Astrocyte (in vitro differentiated cells and primary cell): ENCODE data around the gene GSK3B.

ENCODE experiments used
- EZH2 ChIP-seq: IDR thresholded peaks from 2 replicates; pipeline ENCODE4 v1.6.1; 2012; ENCODE audit warnings: mild to moderate bottlenecking, low read length, inconsistent platforms; ENCODE audit not compliant: insufficient read depth
- TF ChIP-seq, protein P1 (sequence below): IDR thresholded peaks from 2 replicates; pipeline ENCODE4 v1.5.1; 2011; ENCODE audit warnings: low read depth, mild to moderate bottlenecking, inconsistent platforms, low read length, moderate library complexity; ENCODE audit not compliant: insufficient read depth

DNA sequence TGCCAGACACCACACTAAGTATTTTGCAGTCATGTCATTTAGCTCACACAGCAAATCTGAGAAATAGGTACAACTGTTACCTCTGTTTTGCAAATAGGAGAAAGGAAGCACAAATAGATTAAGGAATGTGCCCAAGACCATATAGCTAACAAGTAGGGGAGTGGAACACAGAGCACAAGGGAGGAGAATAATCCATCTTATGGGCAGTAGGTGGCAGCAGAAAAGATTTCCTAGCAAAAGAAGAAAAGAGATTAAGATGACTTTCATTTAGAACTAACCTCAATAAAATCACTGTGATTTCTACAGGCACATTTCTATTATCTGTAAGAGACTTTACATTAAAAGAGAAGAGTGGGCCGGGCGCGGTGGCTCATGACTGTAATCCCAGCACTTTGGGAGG, 263.2 kb downstream of the GSK3B start:
- TF ChIP-seq, protein P1, sequence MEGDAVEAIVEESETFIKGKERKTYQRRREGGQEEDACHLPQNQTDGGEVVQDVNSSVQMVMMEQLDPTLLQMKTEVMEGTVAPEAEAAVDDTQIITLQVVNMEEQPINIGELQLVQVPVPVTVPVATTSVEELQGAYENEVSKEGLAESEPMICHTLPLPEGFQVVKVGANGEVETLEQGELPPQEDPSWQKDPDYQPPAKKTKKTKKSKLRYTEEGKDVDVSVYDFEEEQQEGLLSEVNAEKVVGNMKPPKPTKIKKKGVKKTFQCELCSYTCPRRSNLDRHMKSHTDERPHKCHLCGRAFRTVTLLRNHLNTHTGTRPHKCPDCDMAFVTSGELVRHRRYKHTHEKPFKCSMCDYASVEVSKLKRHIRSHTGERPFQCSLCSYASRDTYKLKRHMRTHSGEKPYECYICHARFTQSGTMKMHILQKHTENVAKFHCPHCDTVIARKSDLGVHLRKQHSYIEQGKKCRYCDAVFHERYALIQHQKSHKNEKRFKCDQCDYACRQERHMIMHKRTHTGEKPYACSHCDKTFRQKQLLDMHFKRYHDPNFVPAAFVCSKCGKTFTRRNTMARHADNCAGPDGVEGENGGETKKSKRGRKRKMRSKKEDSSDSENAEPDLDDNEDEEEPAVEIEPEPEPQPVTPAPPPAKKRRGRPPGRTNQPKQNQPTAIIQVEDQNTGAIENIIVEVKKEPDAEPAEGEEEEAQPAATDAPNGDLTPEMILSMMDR: no peak
- no peak for TF ChIP-seq EZH2
